DOHH2 (cell line): Measurements from ENCODE around the gene ATP8A2.

Experiments
- EZH2phosphoT487 ChIP-seq: fragments of 200-600 bp; sonication (generic); IDR thresholded peaks from 2 replicates; pipeline ENCODE4 v1.6.1; 2017; ENCODE audit warnings: borderline replicate concordance, mild to moderate bottlenecking, antibody characterized with exemption, low read length, moderate library complexity, mixed read lengths
- TF ChIP-seq, protein P1 (sequence below): fragments of 200-600 bp; sonication (generic); IDR thresholded peaks from one replicate; pipeline ENCODE4 v1.5.1; 2014; ENCODE audit warnings: antibody characterized with exemption, mild to moderate bottlenecking, low read depth, low read length; ENCODE audit not compliant: poor library complexity, severe bottlenecking

DNA sequence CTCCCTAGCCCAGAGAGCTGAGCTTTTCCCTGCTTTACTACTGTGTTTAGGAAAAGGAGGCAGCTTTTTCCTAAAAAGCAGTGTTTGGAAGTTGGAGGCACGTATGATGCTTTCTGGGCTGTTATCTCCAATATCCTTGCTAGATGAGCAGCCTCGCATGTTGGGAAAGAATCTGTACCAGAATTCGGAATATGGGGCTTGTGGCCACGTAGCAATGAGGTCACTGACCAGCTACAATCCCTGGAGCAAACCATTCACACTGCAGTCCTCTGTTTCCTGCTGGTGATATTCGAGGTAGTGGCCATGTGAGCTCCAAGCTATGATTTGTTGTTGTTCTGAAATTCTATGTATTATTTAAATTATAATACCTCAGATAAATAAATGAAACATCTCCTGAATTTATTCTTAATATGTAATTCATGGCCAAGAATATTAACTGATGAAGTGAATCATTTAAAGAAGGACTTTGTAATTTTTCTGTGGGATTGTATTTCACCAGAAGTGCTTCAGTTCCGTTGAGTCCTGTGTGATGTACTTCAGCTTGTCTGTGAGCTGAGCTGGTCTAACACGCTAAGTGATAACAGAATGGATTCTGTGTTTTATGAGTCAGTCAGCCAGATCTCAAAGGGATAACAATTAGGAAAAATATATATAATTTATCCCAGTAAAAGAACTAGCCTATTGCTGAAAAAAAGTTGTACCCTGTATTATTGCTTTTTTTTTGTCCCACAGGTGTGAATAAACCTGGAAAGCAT lies 360.5 kb downstream of the ATP8A2 start:
- TF ChIP-seq, protein P1, sequence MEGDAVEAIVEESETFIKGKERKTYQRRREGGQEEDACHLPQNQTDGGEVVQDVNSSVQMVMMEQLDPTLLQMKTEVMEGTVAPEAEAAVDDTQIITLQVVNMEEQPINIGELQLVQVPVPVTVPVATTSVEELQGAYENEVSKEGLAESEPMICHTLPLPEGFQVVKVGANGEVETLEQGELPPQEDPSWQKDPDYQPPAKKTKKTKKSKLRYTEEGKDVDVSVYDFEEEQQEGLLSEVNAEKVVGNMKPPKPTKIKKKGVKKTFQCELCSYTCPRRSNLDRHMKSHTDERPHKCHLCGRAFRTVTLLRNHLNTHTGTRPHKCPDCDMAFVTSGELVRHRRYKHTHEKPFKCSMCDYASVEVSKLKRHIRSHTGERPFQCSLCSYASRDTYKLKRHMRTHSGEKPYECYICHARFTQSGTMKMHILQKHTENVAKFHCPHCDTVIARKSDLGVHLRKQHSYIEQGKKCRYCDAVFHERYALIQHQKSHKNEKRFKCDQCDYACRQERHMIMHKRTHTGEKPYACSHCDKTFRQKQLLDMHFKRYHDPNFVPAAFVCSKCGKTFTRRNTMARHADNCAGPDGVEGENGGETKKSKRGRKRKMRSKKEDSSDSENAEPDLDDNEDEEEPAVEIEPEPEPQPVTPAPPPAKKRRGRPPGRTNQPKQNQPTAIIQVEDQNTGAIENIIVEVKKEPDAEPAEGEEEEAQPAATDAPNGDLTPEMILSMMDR, result no peak
- TF ChIP-seq EZH2phosphoT487, result no peak
